MM.1S (cell line): ENCODE measurements around the gene CACNA1C.

ENCODE experiments used
- DNase-seq: peaks from one replicate; pipeline ENCODE4 v3.0.0-alpha.2; 2015
- H2AFZ ChIP-seq: fragments of 300-600 bp; sonication (generic); 2 replicates; pipeline ENCODE4 v1.6.0; 2016; ENCODE audit warnings: antibody characterized with exemption, low read length
- H3F3A ChIP-seq: fragments of 300-600 bp; sonication (generic); 2 replicates; pipeline ENCODE4 v1.6.1; 2016; ENCODE audit warnings: mild to moderate bottlenecking, antibody characterized with exemption, low read length, moderate library complexity, mixed read lengths; ENCODE audit not compliant: insufficient read depth
- H3K27ac ChIP-seq: fragments of 300-600 bp; sonication (generic); 2 replicates; pipeline ENCODE4 v1.5.1; 2016; ENCODE audit warnings: mild to moderate bottlenecking, low read length
- H3K27me3 ChIP-seq: fragments of 300-600 bp; sonication (generic); replicated peaks from 2 replicates; pipeline ENCODE4 v1.6.0; 2016; ENCODE audit warnings: low read length; ENCODE audit not compliant: insufficient read depth
- H3K36me3 ChIP-seq: fragments of 300-600 bp; sonication (generic); replicated peaks from 2 replicates; pipeline ENCODE4 v1.6.1; 2016; ENCODE audit warnings: mild to moderate bottlenecking, low read length, mixed read lengths; ENCODE audit not compliant: insufficient read depth
- H3K4me1 ChIP-seq: fragments of 300-600 bp; sonication (generic); 2 replicates; pipeline ENCODE4 v1.6.1; 2016; ENCODE audit warnings: low read length, mixed read lengths
- H3K4me2 ChIP-seq: fragments of 300-600 bp; sonication (generic); 2 replicates; pipeline ENCODE4 v1.6.0; 2016; ENCODE audit warnings: low read depth, low read length
- H3K4me3 ChIP-seq: fragments of 300-600 bp; sonication (generic); 2 replicates; pipeline ENCODE4 v1.5.1; 2016; ENCODE audit warnings: low read length, mixed read lengths
- H3K79me2 ChIP-seq: fragments of 300-600 bp; sonication (generic); 2 replicates; pipeline ENCODE4 v1.6.1; 2016; ENCODE audit warnings: mixed run types, low read length, mixed read lengths
- H3K9ac ChIP-seq: fragments of 300-600 bp; sonication (generic); 2 replicates; pipeline ENCODE4 v1.6.1; 2016; ENCODE audit warnings: low read length, mixed read lengths
- H3K9me2 ChIP-seq: fragments of 300-600 bp; sonication (generic); replicated peaks from 2 replicates; pipeline ENCODE4 v1.6.1; 2016; ENCODE audit warnings: mild to moderate bottlenecking, low read length, mixed read lengths; ENCODE audit not compliant: insufficient read depth
- H3K9me3 ChIP-seq: fragments of 300-600 bp; sonication (generic); replicated peaks from 2 replicates; pipeline ENCODE4 v1.6.1; 2016; ENCODE audit warnings: mild to moderate bottlenecking, low read length, mixed read lengths; ENCODE audit not compliant: insufficient read depth
- H4K20me1 ChIP-seq: fragments of 300-600 bp; sonication (generic); 2 replicates; pipeline ENCODE4 v1.6.1; 2016; ENCODE audit warnings: mild to moderate bottlenecking, low read length, moderate library complexity, mixed read lengths; ENCODE audit not compliant: insufficient read depth
- EZH2 ChIP-seq: fragments of 300-600 bp; sonication (generic); optimal IDR thresholded peaks from 2 replicates; pipeline ENCODE3; 2017; ENCODE audit warnings: low read depth, mild to moderate bottlenecking, antibody characterized with exemption, low read length, mixed read lengths
- EZH2phosphoT487 ChIP-seq: fragments of 300-600 bp; sonication (generic); IDR thresholded peaks from 2 replicates; pipeline ENCODE4 v1.6.1; 2018; ENCODE audit warnings: antibody characterized with exemption, low read length
- TF ChIP-seq, protein P1 (sequence below): fragments of 300-600 bp; sonication (generic); IDR thresholded peaks from 2 replicates; pipeline ENCODE4 v1.5.1; 2016; ENCODE audit warnings: antibody characterized with exemption, low read length, mixed read lengths

CACNA1C gene

DNA sequence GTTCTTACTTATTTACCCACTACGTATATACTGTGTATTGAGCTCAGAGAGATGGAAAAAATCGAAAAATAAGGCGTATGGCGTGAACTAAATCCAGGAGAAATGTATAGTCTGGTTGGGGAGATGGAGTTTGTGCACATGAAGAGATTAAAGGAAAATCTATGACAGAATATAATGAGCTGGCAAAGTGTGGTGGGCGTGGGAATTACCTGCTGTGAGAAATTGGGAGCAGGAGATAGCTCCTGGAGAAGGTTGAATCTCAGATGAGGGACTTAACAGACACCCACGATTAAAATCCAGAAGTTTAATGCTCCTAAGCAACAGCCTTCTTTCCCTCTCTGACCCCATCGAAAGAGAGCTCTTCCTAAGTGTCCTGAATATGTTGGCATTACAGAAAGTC, 517.8 kb downstream of the CACNA1C start:
- no peaks in the 10 kb centered on the region for H3K9me2 ChIP-seq
- peaks cover 8% of the 10 kb centered on the region; the same call in 1 of the 2 replicates for H3K4me1 ChIP-seq
- no peak overlapping the region for H3K4me2 ChIP-seq
- TF ChIP-seq EZH2phosphoT487, result no peak
- TF ChIP-seq, protein P1, sequence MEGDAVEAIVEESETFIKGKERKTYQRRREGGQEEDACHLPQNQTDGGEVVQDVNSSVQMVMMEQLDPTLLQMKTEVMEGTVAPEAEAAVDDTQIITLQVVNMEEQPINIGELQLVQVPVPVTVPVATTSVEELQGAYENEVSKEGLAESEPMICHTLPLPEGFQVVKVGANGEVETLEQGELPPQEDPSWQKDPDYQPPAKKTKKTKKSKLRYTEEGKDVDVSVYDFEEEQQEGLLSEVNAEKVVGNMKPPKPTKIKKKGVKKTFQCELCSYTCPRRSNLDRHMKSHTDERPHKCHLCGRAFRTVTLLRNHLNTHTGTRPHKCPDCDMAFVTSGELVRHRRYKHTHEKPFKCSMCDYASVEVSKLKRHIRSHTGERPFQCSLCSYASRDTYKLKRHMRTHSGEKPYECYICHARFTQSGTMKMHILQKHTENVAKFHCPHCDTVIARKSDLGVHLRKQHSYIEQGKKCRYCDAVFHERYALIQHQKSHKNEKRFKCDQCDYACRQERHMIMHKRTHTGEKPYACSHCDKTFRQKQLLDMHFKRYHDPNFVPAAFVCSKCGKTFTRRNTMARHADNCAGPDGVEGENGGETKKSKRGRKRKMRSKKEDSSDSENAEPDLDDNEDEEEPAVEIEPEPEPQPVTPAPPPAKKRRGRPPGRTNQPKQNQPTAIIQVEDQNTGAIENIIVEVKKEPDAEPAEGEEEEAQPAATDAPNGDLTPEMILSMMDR, result no peak
- no peak for TF ChIP-seq EZH2
- H4K20me1 ChIP-seq, result no peaks in the 10 kb centered on the region
- no peak overlapping the region for H3K27ac ChIP-seq
- H3K4me3 ChIP-seq, result no peak overlapping the region
- H2AFZ ChIP-seq, result no peak overlapping the region
- no peak overlapping the region for H3K9ac ChIP-seq
- H3K9me3 ChIP-seq, result no peaks in the 10 kb centered on the region
- no peaks in the 10 kb centered on the region for H3F3A ChIP-seq
- H3K36me3 ChIP-seq, result no peaks in the 10 kb centered on the region
- H3K79me2 ChIP-seq, result no peaks in the 10 kb centered on the region
- no peaks in the 10 kb centered on the region for H3K27me3 ChIP-seq
- DNase-seq, result no peak

DNA sequence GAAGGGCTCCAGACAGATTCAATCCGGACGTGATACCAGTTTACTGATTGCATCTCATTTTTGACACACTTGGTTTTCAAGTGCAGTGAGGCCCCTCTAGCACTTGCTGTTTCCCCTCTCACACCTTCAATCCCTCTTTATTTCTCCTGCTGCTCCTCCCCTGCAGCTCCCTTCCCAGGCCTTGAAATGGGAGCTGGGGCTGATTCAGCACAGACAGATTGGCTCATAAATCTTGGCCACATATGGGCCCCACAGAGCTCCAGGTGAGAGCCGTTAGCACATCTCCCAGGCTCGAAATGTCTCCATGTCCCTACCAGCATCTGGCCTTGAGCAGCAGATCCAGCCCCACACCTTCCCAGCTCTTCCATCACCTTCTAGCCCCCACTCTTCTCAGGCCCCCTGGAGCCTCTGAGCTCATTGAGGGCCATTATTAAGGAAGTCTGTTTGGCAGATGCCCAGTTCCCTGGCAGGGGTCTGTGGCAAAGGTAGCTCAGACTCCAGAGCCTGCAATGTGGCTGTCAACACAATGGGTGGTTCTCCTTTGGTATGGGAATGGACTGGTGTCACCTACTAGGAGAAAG, 521.7 kb downstream of the CACNA1C start:
- H3K27me3 ChIP-seq, result no peaks in the 10 kb centered on the region
- DNase-seq, result no peak
- no peak overlapping the region for H3K4me3 ChIP-seq
- no peaks in the 10 kb centered on the region for H4K20me1 ChIP-seq
- no peaks in the 10 kb centered on the region for H3F3A ChIP-seq
- H2AFZ ChIP-seq, result no peak overlapping the region
- no peaks in the 10 kb centered on the region for H3K9me2 ChIP-seq
- H3K79me2 ChIP-seq, result no peaks in the 10 kb centered on the region
- no peak overlapping the region for H3K27ac ChIP-seq
- H3K4me2 ChIP-seq, result no peak overlapping the region
- H3K9me3 ChIP-seq, result no peaks in the 10 kb centered on the region
- H3K36me3 ChIP-seq, result no peaks in the 10 kb centered on the region
- TF ChIP-seq, protein P1, result no peak
- TF ChIP-seq EZH2phosphoT487 (no peak), EZH2 (no peak)
- no peak overlapping the region for H3K9ac ChIP-seq
- peaks cover 14% of the 10 kb centered on the region; the same call in 1 of the 2 replicates for H3K4me1 ChIP-seq

DNA sequence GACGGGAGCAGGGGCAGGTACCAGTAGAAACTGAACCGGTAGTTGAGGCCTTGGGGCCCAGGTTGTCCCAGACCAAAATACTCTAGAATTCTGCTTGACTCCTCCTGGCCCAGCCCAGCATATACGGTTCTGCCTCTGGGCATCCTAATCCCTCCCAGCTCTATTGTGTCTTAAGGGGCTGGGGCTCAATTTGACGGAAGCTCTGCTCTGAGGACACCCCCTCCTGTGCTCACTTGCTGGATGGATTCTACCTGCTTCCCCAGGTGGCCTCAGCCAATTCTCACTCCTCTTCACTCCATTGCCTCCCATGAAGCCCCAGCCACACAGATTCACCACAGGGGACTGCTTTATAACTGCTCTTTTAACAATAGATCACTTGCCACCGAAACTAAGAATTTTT, 522.5 kb downstream of the CACNA1C start:
- Histone ChIP-seq H3K4me1 (peaks cover 14% of the 10 kb centered on the region; the same call in 1 of the 2 replicates), H4K20me1 (no peaks in the 10 kb centered on the region), H3K9ac (no peak overlapping the region), H3K4me2 (peak overlapping the region; percentile 7; the same call in 1 of the 2 replicates), H3F3A (no peaks in the 10 kb centered on the region), H2AFZ (no peak overlapping the region), H3K4me3 (no peak overlapping the region), H3K9me2 (no peaks in the 10 kb centered on the region), H3K9me3 (no peaks in the 10 kb centered on the region), H3K36me3 (no peaks in the 10 kb centered on the region), H3K27me3 (no peaks in the 10 kb centered on the region), H3K79me2 (no peaks in the 10 kb centered on the region), H3K27ac (no peak overlapping the region)
- DNase-seq, result peak; percentile 13
- TF ChIP-seq EZH2phosphoT487 (no peak), EZH2 (no peak)
- TF ChIP-seq, protein P1, result no peak
